ENCODE measurements around the gene ZFYVE27. TPM values are rescaled to one million over a fixed set of nuclear protein-coding genes. Genes with fewer than 3 reads are reported as not detected.

The ZFYVE27 gene
- total and polyA plus RNA-seq, 2 donors from 2014 or later = 23.3 to 34.4 TPM

DNA sequence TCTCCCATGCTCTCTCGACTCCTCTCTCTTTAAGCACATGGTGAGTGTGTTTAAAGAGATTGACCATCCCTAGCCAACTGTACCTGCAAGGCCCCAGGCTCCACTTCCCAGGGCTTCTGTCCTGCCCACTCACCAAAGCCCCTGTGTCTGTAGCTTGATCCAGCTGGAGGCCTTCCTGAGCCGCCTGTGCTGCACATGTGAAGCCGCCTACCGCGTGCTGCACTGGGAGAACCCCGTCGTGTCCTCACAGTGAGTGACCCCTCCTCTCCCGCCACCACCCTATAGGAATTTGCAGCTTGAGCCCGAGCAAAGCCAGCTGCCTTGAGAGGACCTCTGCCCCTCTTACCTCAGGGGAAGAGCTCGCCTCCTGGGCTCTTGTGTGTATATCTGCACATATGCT is 11.2 kb downstream of the ZFYVE27 start:
- H3K9me3 ChIP-seq (ENCODE audit: control insufficient read depth in 2 of 3, insufficient read depth in 1 of 3, low read length in 3 of 3) = no peaks in the 10 kb centered on the region
- intact Hi-C loops (cut with DNase I) = no loop called here
- no peak overlapping the region for H3K4me3 ChIP-seq (ENCODE audit: low read length in 3 of 3)
- peaks cover 7 to 65% (median 56%) of the 10 kb centered on the region in 3 donors for H3K36me3 ChIP-seq (ENCODE audit: control insufficient read depth in 2 of 3, insufficient read depth in 3 of 3, low read length in 3 of 3)
- H3K4me1 ChIP-seq (ENCODE audit: control insufficient read depth in 2 of 3, insufficient read depth in 2 of 3, low read depth in 1 of 3, low read length in 3 of 3) = peaks cover 0 to 4% (median 0%) of the 10 kb centered on the region in 3 donors
- H3K9ac ChIP-seq (ENCODE audit: low read length in 3 of 3) = no peak overlapping the region
- TF ChIP-seq, protein P1, sequence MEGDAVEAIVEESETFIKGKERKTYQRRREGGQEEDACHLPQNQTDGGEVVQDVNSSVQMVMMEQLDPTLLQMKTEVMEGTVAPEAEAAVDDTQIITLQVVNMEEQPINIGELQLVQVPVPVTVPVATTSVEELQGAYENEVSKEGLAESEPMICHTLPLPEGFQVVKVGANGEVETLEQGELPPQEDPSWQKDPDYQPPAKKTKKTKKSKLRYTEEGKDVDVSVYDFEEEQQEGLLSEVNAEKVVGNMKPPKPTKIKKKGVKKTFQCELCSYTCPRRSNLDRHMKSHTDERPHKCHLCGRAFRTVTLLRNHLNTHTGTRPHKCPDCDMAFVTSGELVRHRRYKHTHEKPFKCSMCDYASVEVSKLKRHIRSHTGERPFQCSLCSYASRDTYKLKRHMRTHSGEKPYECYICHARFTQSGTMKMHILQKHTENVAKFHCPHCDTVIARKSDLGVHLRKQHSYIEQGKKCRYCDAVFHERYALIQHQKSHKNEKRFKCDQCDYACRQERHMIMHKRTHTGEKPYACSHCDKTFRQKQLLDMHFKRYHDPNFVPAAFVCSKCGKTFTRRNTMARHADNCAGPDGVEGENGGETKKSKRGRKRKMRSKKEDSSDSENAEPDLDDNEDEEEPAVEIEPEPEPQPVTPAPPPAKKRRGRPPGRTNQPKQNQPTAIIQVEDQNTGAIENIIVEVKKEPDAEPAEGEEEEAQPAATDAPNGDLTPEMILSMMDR (IDR thresholded peaks at IDR 0.05; ENCODE audit: borderline replicate concordance, extremely low read depth, insufficient read depth) = no peak
- no peak for FAIRE-seq
- no peak for DNase-seq
- no peak overlapping the region for H3K27ac ChIP-seq (ENCODE audit: low read depth in 2 of 2, low read length in 2 of 2)
- H3K27me3 ChIP-seq (ENCODE audit: control insufficient read depth, insufficient read depth, low read length) = no peaks in the 10 kb centered on the region

DNA sequence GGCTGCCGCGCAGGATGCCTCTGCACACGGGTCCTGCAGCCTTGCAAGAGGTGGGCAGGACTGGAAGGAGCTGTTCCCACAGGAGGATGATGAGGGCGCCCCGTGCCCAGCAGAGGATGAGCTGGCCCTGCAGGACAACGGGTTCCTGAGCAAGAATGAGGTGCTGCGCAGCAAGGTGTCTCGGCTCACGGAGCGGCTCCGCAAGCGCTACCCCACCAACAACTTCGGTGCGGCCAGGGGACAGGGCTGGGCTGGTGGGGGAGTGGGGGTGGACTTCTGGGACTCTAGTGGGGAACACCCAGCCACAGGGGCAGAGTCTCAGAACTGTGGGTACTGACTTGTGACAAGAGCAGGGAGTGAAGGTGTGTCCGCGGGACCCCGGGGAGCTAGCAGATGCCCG is 16.0 kb downstream of the ZFYVE27 start:
- H3K27ac ChIP-seq (ENCODE audit: low read depth in 2 of 2, low read length in 2 of 2) = no peak overlapping the region
- no peaks in the 10 kb centered on the region for H3K4me1 ChIP-seq (ENCODE audit: control insufficient read depth in 2 of 3, insufficient read depth in 2 of 3, low read depth in 1 of 3, low read length in 3 of 3)
- TF ChIP-seq, protein P1 (IDR thresholded peaks at IDR 0.05; ENCODE audit: borderline replicate concordance, extremely low read depth, insufficient read depth) = no peak
- no peaks in the 10 kb centered on the region for H3K27me3 ChIP-seq (ENCODE audit: control insufficient read depth, insufficient read depth, low read length)
- H3K4me3 ChIP-seq (ENCODE audit: low read length in 3 of 3) = no peak overlapping the region
- H3K9me3 ChIP-seq (ENCODE audit: control insufficient read depth in 2 of 3, insufficient read depth in 1 of 3, low read length in 3 of 3) = no peaks in the 10 kb centered on the region
- FAIRE-seq (no peak), DNase-seq (no peak)
- peaks cover 4 to 88% (median 57%) of the 10 kb centered on the region in 3 donors for H3K36me3 ChIP-seq (ENCODE audit: control insufficient read depth in 2 of 3, insufficient read depth in 3 of 3, low read length in 3 of 3)
- intact Hi-C loops (cut with DNase I) = no loop called here
- no peak overlapping the region for H3K9ac ChIP-seq (ENCODE audit: low read length in 3 of 3)

DNA sequence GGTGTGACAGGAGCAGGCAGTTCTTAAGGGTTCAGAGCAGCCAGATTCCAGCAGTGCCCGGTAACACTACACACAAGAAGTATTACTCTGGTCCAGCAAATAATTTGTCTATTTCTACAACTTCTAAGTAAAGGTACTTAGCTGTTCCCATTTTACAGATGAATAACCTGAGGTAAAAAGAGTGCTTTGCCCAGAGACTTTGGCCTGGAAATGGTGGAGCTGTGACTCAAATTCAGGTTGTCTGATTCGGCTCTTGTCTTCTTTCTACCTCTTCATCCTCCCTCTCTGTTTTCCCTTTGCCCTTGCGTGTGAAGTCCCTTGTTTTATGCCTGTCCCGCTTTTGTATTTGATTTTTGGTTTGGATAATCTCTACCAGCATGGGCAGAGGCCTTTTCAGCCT is 17.8 kb downstream of the ZFYVE27 start:
- H3K36me3 ChIP-seq (ENCODE audit: control insufficient read depth in 2 of 3, insufficient read depth in 3 of 3, low read length in 3 of 3) = peaks cover 4 to 75% (median 46%) of the 10 kb centered on the region in 3 donors
- intact Hi-C loops (cut with DNase I) = no loop called here

More for the DNA sequence above, 17.8 kb downstream of the ZFYVE27 start:
- H3K27me3 ChIP-seq (ENCODE audit: control insufficient read depth, insufficient read depth, low read length) = no peaks in the 10 kb centered on the region
- no peak overlapping the region for H3K9ac ChIP-seq (ENCODE audit: low read length in 3 of 3)
- TF ChIP-seq, protein P1 (IDR thresholded peaks at IDR 0.05; ENCODE audit: borderline replicate concordance, extremely low read depth, insufficient read depth) = no peak
- no peak overlapping the region for H3K4me3 ChIP-seq (ENCODE audit: low read length in 3 of 3)
- no peak overlapping the region for H3K27ac ChIP-seq (ENCODE audit: low read depth in 2 of 2, low read length in 2 of 2)
- FAIRE-seq (no peak), DNase-seq (no peak)
- no peaks in the 10 kb centered on the region for H3K9me3 ChIP-seq (ENCODE audit: control insufficient read depth in 2 of 3, insufficient read depth in 1 of 3, low read length in 3 of 3)
- H3K4me1 ChIP-seq (ENCODE audit: control insufficient read depth in 2 of 3, insufficient read depth in 2 of 3, low read depth in 1 of 3, low read length in 3 of 3) = no peaks in the 10 kb centered on the region
